Daoy (cell line): ENCODE data around the gene GNAZ. TPM values are rescaled to one million over a fixed set of nuclear protein-coding genes. Genes with fewer than 3 reads are reported as not detected.
A peak's percentile ranks its signal among the peaks of the same experiment; 100 is the strongest.
"Not testable (repeated sequence)": the region's sequence is repeated elsewhere in the genome, so short reads cannot be mapped to it uniquely, and the experiment has no call there.

Experiments used
- DNase-seq: peaks from one replicate; pipeline ENCODE4 v3.0.0-alpha.2; 2015; ENCODE audit warnings: low read depth
- total RNA-seq: library from RNA; depleted of rRNA; stranded (reverse); fragments of >200 nt; shearing (Covaris generic); gene quantifications from 2 replicates; pipeline ENCODE4 v1.2.3, GENCODE V29; 2014

GNAZ gene
- total RNA-seq, 1 experiment from 2014 or later: 7.7 TPM

- no peak for DNase-seq
These were observed 62.2 kb downstream of the GNAZ start for GRCh38 chr22:23132376-23133091.

- DNase-seq: no peak
These were observed 63.6 kb downstream of the GNAZ start for GRCh38 chr22:23133922-23134321.

- not testable (repeated sequence) for DNase-seq
These were observed 66.7 kb downstream of the GNAZ start for GRCh38 chr22:23136991-23137390.

GRCh38 chr22:23137468-23137867 is 67.1 kb downstream of the GNAZ start:
- DNase-seq: no peak

GRCh38 chr22:23137905-23138561 is 67.7 kb downstream of the GNAZ start:
- peak; percentile 56 for DNase-seq

GRCh38 chr22:23138584-23139435 is 68.5 kb downstream of the GNAZ start:
- no peak for DNase-seq

- DNase-seq: no peak
These were observed 70.1 kb downstream of the GNAZ start for GRCh38 chr22:23140385-23140784.

GRCh38 chr22:23142546-23143105 is 72.3 kb downstream of the GNAZ start:
- no peak for DNase-seq

- DNase-seq: no peak
These were observed 72.8 kb downstream of the GNAZ start for GRCh38 chr22:23143119-23143518.

GRCh38 chr22:23144432-23144831 is 74.1 kb downstream of the GNAZ start:
- DNase-seq: no peak

- peak; percentile 98 for DNase-seq
These were observed 74.9 kb downstream of the GNAZ start, which contains the start of gene RAB36 for GRCh38 chr22:23144932-23145877. TSS of gene RAB36 (plus strand) at chr22:23145477. CDS start at chr22:23146617, 1,140 bp downstream.

- DNase-seq: no peak
These were observed 75.7 kb downstream of the GNAZ start for GRCh38 chr22:23145878-23146470.

- DNase-seq: no peak
These were observed 76.3 kb downstream of the GNAZ start for GRCh38 chr22:23146478-23147205.

- no peak for DNase-seq
These were observed 77.5 kb downstream of the GNAZ start for GRCh38 chr22:23147617-23148387.

GRCh38 chr22:23149743-23150238 is 79.5 kb downstream of the GNAZ start:
- no peak for DNase-seq

GRCh38 chr22:23150762-23151161 is 80.4 kb downstream of the GNAZ start:
- no peak for DNase-seq

GRCh38 chr22:23151827-23152226 is 81.5 kb downstream of the GNAZ start:
- no peak for DNase-seq

- no peak for DNase-seq
These were observed 82.2 kb downstream of the GNAZ start for GRCh38 chr22:23152238-23153114.
